Measurements from ENCODE around the gene C5orf63.

The C5orf63 gene

DNA sequence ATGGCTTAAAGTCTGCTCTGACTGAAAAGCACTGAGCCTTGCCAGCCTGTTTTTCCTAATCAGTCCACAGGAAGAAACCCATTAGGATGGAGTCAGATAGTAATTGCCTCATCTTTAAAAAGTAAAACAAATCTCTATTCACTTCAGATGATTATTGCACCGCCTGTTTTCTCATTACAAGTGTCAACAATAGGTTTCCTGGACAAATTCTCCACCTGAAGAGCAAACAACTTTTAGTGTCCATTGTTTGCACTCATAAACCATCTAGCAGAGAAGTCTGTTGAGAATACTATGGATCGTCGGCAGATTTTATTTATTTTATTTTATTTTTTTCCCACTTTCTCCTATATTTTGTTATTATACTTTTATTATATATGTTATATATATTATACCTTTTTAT, 20.3 kb downstream of the C5orf63 start:
- TF ChIP-seq, protein P1, sequence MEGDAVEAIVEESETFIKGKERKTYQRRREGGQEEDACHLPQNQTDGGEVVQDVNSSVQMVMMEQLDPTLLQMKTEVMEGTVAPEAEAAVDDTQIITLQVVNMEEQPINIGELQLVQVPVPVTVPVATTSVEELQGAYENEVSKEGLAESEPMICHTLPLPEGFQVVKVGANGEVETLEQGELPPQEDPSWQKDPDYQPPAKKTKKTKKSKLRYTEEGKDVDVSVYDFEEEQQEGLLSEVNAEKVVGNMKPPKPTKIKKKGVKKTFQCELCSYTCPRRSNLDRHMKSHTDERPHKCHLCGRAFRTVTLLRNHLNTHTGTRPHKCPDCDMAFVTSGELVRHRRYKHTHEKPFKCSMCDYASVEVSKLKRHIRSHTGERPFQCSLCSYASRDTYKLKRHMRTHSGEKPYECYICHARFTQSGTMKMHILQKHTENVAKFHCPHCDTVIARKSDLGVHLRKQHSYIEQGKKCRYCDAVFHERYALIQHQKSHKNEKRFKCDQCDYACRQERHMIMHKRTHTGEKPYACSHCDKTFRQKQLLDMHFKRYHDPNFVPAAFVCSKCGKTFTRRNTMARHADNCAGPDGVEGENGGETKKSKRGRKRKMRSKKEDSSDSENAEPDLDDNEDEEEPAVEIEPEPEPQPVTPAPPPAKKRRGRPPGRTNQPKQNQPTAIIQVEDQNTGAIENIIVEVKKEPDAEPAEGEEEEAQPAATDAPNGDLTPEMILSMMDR (IDR thresholded peaks at IDR 0.05; ENCODE audit: insufficient read depth, low read depth, low read length, missing control alignments) = no peak
- no peak overlapping the region for H3K4me3 ChIP-seq (ENCODE audit: low read depth, low read length)
- DNase-seq (ENCODE audit: low read depth) = no peak

DNA sequence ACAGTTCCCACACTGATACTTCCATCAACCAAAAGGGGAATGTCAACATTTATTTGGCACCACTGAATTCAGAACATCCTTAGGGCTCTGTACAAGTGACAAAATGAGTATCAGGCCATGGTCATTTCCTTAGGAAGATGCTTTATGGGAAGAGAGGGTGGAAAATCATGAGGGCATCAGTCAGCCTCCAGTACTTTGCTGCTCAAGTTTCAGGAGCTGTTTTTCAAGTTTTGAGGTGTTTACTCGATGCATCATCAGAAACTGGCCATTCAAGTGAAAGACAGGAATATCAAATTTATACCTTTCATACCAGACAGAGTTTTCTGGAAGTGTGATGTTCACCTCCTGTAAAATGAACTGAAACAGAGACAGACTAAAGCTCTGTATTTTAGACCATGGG, 21.7 kb downstream of the C5orf63 start:
- H3K4me3 ChIP-seq (ENCODE audit: low read depth, low read length) = no peak overlapping the region
- no peak for DNase-seq (ENCODE audit: low read depth)
- TF ChIP-seq, protein P1 (IDR thresholded peaks at IDR 0.05; ENCODE audit: insufficient read depth, low read depth, low read length, missing control alignments) = no peak

DNA sequence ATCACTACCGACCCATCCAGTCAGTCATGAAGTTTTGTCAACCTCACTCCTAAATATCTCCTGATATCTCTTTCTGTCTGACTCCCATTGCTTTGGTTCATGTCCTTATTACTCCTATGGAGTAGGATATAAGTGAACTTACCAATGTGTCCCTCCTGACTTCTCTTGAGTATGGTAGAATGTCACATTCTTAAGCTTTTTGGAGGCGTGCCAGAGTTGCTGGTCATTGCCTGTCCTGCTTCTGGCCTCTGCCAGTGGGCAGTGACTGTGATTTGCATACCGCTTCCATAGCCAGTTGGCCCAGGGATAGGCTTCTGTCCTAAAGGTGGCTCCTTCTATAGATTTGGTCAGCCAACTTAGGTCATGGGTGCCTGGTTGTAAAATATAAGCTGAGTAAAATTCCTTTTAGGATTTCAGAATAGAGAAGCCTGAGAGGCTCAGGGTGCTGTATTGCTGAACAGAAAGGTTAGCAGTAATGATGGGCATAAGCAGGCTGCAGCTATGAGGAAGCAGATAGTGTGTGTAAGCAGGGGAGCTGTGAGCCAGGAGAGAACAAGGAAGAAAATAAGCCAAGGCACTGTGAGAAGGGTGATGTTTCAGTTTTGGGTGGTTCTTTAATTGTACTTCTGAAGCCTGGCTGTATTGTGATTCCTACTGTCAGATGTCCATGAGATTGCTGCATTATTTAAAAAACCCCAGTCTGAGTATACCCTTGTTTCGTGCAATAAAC, 26.8 kb downstream of the C5orf63 start:
- no peak for DNase-seq (ENCODE audit: low read depth)
- TF ChIP-seq, protein P1 (IDR thresholded peaks at IDR 0.05; ENCODE audit: insufficient read depth, low read depth, low read length, missing control alignments) = no peak
- H3K4me3 ChIP-seq (ENCODE audit: low read depth, low read length) = no peak overlapping the region

DNA sequence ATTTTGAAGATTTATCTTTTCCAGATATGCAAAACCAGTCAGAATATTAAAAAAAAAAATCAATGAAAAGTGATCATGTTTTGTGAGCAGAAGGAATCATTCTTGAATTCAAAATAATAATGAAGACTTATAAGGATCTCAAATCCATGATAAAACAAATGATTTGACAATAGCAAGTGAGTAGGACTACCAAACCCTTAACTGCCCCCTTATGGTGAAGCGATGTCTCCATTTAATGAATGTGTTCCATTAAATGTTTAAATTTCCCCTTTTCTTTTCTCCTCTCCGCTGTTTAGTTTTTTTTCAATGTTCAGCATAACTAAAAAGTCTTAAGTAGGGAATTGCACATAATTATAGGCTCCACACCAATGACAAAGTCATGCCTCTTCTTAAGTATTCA, 30.7 kb downstream of the C5orf63 start:
- H3K4me3 ChIP-seq (ENCODE audit: low read depth, low read length) = no peak overlapping the region
- no peak for DNase-seq (ENCODE audit: low read depth)
- TF ChIP-seq, protein P1 (IDR thresholded peaks at IDR 0.05; ENCODE audit: insufficient read depth, low read depth, low read length, missing control alignments) = no peak

DNA sequence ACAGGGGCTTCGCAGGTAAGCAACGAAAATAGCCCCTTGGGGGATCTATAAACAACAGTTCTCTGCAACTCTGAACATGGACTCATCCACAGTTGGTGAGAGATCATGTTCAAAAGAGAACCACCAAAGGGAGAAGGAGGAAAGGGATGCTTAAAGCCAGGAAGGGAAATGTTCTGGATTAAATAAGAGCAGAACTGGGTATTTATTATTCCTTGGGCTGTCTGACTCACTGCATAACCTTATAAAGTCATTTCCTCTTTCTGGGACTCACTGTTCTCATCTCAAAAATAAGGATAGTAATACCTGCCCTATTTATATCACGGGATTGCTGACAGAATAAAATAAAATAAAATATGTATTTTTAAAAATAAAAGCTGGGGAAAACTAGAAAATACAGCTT, 31.7 kb downstream of the C5orf63 start:
- TF ChIP-seq, protein P1 (IDR thresholded peaks at IDR 0.05; ENCODE audit: insufficient read depth, low read depth, low read length, missing control alignments) = no peak
- no peak for DNase-seq (ENCODE audit: low read depth)
- H3K4me3 ChIP-seq (ENCODE audit: low read depth, low read length) = no peak overlapping the region

DNA sequence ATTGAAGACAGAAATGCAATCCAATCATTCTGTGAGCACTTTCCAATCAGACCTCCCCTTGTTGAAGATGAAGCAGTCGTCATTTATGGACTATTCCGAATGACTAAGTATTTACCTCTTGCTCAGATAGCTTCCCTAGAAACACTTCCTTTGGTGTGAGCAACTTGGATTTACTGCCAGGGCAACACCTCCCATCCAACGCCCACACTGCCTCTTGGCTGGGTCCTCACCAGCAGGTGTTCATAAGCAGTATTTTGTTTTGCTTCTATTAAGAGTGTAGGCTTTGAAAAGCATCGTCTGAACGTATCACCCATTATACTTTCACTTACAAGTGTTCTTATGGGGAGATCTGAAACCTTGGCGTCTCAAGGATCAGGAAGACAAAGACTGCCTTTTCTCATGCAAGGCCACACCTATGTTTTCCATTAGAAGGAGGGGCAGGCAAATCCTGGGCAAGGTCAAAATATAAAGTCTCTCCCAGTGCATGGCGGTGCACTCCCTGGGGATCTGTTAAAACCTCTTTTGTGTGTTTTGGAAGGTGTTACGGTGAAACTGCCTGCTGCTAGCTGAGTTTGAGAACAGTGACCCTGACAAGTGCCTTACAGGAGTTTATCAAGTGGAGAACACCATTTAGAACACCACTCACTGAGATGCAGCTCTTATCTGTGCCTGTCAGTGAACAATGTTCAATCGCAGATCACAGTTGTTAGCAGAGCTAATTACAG, 32.3 kb downstream of the C5orf63 start:
- TF ChIP-seq, protein P1 (IDR thresholded peaks at IDR 0.05; ENCODE audit: insufficient read depth, low read depth, low read length, missing control alignments) = no peak
- DNase-seq (ENCODE audit: low read depth) = no peak

More for the DNA sequence above, 32.3 kb downstream of the C5orf63 start:
- H3K4me3 ChIP-seq (ENCODE audit: low read depth, low read length) = no peak overlapping the region
